GM11168 (cell line): ENCODE measurements around the gene POLR3A.

Experiments used
- in situ Hi-C: fragments of 300-500 bp; cut with MboI; formaldehyde crosslinking; loops from one replicate; pipeline ENCODE4 v1.12.0; 2022; ENCODE audit warnings: low sequenced_read_pairs; ENCODE audit not compliant: unreplicated experiment

Gene POLR3A

DNA sequence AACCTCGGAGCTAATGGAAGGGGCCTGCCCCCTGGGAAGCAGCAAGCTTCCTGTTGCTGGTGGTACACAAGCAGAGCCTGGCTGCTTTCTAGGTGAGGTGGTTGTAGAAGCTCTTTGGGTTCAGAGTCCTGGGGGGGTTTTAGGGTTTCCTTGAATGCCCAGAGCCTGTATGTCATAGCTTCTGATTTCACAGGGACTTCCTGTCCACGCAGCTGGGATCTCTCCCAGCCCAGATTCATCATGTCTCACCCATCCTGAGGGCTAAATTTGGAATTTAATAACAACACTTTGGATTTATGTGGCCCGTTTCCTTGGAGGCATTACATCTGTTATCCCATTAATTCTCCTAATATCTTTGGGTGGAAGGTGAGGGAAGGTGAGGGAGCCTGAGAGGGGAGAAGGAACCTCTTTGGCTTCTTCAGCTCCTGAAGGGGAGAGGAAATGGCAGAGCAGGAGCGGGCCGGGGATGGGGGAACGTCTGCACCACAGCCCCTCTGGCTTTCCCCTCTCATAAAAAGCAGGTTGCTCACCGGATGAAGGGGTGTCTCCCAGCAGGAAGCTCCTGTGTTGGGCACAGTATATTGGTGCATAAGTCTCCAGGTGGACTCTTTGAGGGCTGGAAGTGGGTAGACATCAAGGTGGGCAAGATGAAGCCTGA, 24.0 kb upstream of the POLR3A start:
- in situ Hi-C loops: loop anchor here (25.0 kb wide), 1 partner anchor 609 kb away; no protein-coding TSS in a partner anchor

- in situ Hi-C loops: loop anchor here (25.0 kb wide), 2 partner anchors 612 to 1137 kb away; no protein-coding TSS in a partner anchor
Observed at GRCh38 chr10:78049851-78050250, 20.5 kb upstream of the POLR3A start.

- in situ Hi-C loops: loop anchor here (25.0 kb wide), 1 partner anchor 1140 kb away; no protein-coding TSS in a partner anchor
Observed at GRCh38 chr10:78047314-78047891, 18.1 kb upstream of the POLR3A start.

DNA sequence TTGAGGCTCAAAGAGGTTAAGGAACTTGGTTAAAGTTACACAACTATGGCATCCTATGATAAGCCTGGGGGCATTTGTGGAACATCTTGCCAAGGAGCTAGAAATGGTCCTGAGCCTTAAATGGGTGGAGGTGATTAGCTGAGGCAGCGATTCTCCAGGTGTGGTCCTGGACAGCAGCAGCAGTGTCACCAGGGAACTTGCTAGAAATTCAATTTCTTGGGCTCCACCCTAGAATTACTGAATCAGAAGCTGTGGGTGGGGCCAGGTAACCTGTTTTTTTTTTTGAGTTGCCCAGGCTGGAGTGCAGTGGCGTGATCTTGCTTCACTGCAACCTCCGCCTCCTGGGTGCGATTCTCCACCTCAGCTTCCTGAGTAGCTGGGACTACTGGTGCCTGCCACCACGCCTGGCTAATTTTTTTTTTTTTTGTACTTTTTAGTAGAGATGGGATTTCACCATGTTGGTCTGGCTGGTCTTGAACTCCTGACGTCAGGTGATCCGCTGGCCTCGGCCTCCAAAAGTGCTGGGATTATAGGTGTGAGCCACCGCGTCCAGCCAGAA, 17.5 kb upstream of the POLR3A start:
- in situ Hi-C loops: loop anchor here (25.0 kb wide), 1 partner anchor 1141 kb away; no protein-coding TSS in a partner anchor

- in situ Hi-C loops: loop anchor here (25.0 kb wide), 1 partner anchor 1141 kb away; no protein-coding TSS in a partner anchor
Observed at GRCh38 chr10:78045856-78046255, 16.5 kb upstream of the POLR3A start.

DNA sequence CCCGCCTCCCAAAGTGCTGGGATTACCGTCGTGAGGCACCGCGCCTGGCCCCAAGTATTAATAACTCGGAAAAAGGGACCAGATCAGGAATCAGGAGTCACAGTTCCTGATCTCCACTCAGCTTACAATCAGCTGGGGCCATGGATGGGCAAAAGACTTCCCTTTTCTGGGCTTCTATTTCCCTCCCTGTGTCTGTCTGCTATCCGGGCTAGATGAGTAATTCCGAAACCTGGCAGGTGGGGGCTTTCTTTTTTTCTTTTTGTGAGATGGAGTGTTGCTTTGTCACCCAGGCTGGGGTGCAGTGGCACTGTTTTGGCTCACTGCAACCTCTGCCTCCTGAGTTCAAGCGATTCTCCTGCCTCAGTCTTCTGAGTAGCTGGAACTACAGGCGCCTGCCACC, 15.9 kb upstream of the POLR3A start:
- in situ Hi-C loops: loop anchor here (25.0 kb wide), 1 partner anchor 1142 kb away; no protein-coding TSS in a partner anchor

GRCh38 chr10:78044699-78045098, 15.4 kb upstream of the POLR3A start:
- in situ Hi-C loops: loop anchor here (25.0 kb wide), 1 partner anchor 1143 kb away; no protein-coding TSS in a partner anchor

- in situ Hi-C loops: loop anchor here (25.0 kb wide), 1 partner anchor 1143 kb away; no protein-coding TSS in a partner anchor
Observed at GRCh38 chr10:78044179-78044578, 14.9 kb upstream of the POLR3A start.

- in situ Hi-C loops: loop anchor here (25.0 kb wide), 1 partner anchor 1145 kb away; no protein-coding TSS in a partner anchor
Observed at GRCh38 chr10:78042752-78043104, 13.4 kb upstream of the POLR3A start.

GRCh38 chr10:78042058-78042751, 12.9 kb upstream of the POLR3A start:
- in situ Hi-C loops: loop anchor here (25.0 kb wide), 1 partner anchor 1145 kb away; no protein-coding TSS in a partner anchor

GRCh38 chr10:78041170-78042057, 12.1 kb upstream of the POLR3A start:
- in situ Hi-C loops: loop anchor here (25.0 kb wide), 1 partner anchor 1146 kb away; no protein-coding TSS in a partner anchor

DNA sequence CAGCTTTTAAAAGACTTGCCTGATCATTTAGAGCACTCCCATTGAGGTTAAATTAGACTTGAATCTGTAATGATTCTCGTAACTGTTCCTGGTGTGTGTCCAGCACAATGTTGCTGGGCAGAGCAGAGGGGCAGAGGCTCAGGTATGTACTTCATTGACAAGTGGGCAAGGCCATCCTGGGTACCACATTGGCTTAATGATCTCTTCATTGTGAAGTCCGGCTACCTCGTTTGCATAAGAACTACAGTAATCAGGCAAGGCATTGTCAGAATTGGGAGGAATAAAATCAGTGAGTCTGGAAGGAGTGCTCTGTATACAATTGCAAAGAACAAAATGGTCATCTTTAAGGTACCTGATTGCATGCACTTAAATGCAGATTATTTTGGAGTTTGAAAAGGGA, 10.4 kb upstream of the POLR3A start:
- in situ Hi-C loops: loop anchor here (25.0 kb wide), 1 partner anchor 1148 kb away; no protein-coding TSS in a partner anchor

DNA sequence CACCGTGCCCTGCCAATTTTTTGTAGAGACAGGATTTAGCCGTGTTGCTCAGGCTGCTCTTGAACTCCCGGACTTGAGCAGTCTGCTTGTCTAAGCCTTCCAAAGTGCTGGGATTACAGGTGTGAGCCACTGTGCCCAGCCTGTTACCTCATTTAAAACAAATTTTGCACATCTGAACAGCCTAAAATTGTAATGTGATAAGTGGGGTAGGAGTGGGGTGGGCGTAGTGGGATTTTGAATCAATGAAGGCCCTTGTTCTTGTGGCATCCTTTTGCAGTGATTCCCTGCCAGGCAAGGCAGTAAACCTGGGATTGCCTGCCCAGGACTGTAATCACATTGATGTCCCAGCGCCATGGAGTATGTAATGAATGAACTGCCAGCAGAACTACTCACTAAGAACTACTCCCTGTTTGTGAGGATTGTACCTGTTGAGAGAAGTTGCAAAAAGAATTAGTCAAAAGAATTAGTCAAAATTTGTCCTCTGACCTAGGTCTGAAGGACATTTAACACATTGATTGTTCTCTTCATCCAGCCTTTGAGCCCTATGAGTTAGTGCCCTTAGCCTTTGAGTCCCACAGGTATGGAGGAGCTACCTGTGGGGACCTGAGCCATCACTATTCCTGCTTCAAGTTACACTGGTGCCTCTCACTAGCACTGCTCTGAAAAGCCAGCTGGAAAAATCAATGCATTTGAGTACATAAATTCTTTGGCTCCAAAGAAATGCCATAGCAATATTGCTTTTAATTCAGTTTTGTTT, 9.7 kb upstream of the POLR3A start:
- in situ Hi-C loops: loop anchor here (25.0 kb wide), 1 partner anchor 1148 kb away; no protein-coding TSS in a partner anchor

DNA sequence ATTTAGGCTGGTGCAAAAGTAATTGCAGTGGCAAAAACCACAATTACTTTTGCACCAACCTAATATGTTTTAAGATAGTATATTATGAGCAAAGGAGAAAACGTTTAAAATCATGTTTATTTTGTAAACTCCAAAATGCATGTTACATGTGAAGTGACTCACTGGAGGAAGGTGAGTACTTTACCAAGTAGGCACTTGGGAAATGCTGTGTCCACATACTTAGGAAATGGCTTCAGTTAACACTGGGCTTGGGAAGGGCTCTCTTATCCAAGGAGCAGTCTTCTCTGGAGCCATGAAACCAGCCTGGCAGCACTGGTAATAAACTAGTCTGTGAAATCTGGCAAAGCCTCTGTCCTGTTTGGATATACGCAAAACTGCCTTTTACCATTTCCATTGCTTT, 8.8 kb upstream of the POLR3A start:
- in situ Hi-C loops: loop anchor here (25.0 kb wide), 1 partner anchor 1149 kb away; no protein-coding TSS in a partner anchor

DNA sequence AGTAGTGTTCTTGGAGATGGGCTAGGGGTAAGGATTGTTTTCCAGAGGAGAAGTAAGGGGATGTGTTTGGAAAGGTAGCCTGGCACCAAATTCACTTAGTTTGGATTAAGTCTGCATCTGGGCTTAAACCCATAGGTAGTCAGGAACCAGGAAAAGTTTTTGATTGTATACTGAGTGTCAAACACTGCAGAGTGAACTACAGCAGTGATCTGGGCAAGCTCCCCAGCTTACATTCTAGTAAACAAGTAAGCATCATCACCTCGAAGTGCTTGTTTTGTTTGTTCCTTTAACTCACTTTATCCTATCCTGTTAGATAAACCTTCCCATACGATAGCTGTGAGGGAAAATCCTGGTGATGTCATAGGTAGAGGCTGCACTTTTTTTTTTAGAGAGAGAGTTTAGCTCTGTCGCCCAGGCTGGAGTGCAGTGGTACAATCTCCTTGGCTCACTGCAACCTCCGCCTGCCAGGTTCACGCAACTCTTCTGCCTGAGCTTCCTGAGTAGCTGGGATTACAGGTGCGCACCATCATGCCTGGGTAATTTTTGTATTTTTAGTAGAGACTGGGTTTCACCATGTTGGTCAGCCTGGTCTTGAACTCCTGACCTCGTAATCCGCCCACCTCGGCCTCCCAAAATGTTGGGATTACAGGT, 6.7 kb upstream of the POLR3A start:
- in situ Hi-C loops: loop anchor here (25.0 kb wide), 1 partner anchor 1151 kb away; no protein-coding TSS in a partner anchor

DNA sequence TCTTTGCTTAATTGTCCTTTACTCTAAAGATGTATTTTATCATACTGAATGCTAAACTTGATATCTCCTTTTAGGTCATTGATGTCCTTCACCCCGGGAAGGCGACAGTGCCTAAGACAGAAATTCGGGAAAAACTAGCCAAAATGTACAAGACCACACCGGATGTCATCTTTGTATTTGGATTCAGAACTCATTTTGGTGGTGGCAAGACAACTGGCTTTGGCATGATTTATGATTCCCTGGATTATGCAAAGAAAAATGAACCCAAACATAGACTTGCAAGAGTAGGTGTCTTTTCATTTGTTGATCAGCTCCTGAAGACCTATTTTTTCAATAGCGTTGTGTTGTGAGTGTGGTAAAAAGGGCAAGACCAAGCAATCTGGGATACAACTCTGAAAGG, 6.1 kb upstream of the POLR3A start:
- in situ Hi-C loops: loop anchor here (25.0 kb wide), 1 partner anchor 1152 kb away; no protein-coding TSS in a partner anchor

- in situ Hi-C loops: loop anchor here (25.0 kb wide), 1 partner anchor 1152 kb away; no protein-coding TSS in a partner anchor
Observed at GRCh38 chr10:78035025-78035424, 5.7 kb upstream of the POLR3A start.
